ENCODE results near the gene EEPD1.

DNA sequence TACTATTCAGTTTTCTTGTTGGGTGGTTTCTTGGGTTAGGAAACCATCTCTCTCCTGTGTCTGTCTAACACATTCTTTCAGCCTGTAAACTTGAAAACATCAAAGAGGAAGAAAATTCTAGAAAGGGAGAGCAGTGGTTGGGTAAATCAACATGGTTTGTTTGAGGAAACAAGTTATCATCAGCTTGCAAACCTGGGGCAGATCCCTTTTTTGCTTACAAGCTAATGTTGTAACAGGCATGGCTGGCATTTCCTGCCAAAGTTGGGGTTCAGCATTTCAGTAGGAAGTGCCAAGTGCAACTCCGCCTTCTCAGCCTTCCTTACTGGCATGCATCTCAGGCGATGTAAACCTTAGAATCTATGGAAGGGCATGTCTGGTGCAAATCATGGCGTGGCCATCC lies 112.6 kb downstream of the EEPD1 start:
- TF ChIP-seq, protein P1, sequence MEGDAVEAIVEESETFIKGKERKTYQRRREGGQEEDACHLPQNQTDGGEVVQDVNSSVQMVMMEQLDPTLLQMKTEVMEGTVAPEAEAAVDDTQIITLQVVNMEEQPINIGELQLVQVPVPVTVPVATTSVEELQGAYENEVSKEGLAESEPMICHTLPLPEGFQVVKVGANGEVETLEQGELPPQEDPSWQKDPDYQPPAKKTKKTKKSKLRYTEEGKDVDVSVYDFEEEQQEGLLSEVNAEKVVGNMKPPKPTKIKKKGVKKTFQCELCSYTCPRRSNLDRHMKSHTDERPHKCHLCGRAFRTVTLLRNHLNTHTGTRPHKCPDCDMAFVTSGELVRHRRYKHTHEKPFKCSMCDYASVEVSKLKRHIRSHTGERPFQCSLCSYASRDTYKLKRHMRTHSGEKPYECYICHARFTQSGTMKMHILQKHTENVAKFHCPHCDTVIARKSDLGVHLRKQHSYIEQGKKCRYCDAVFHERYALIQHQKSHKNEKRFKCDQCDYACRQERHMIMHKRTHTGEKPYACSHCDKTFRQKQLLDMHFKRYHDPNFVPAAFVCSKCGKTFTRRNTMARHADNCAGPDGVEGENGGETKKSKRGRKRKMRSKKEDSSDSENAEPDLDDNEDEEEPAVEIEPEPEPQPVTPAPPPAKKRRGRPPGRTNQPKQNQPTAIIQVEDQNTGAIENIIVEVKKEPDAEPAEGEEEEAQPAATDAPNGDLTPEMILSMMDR (IDR thresholded peaks at IDR 0.05), result no peak
- no peak for TF ChIP-seq POLR2A (IDR thresholded peaks at IDR 0.05)
